ENCODE data around the gene PIEZO1.

PIEZO1 gene

DNA sequence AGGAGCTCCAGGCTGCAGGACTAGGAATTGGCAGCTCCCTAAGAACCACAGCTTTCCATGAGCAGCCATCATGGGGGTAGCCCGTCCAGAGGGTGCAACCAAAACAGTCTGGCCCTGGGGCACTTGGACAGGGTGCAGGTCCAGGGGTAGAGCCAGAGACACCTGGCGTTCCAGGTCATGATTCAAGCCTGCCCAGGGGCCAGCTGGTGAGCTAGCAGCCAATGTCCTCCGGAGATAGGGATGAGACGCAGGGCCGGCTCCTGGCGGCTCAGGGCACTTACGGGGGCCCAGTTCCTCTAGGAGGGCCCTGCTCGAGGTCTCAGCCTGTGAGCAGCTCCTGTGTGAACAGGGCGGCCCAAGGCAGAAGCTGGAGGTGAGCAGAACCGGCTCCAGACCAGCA, 22.1 kb downstream of the PIEZO1 start:
- H3K4me1 Mint-ChIP-seq: peaks cover 27% of the 10 kb centered on the region
- DNase-seq (ENCODE audit: low spot score in 2 of 2): no peak
- peaks cover 6% of the 10 kb centered on the region for H3K36me3 Mint-ChIP-seq
- H3K4me3 Mint-ChIP-seq: no peak overlapping the region
- no peaks in the 10 kb centered on the region for H3K27me3 Mint-ChIP-seq
- H3K9me3 Mint-ChIP-seq: no peaks in the 10 kb centered on the region
- ATAC-seq (ENCODE audit: low read depth): no peak
- no peak overlapping the region for H3K27ac Mint-ChIP-seq

DNA sequence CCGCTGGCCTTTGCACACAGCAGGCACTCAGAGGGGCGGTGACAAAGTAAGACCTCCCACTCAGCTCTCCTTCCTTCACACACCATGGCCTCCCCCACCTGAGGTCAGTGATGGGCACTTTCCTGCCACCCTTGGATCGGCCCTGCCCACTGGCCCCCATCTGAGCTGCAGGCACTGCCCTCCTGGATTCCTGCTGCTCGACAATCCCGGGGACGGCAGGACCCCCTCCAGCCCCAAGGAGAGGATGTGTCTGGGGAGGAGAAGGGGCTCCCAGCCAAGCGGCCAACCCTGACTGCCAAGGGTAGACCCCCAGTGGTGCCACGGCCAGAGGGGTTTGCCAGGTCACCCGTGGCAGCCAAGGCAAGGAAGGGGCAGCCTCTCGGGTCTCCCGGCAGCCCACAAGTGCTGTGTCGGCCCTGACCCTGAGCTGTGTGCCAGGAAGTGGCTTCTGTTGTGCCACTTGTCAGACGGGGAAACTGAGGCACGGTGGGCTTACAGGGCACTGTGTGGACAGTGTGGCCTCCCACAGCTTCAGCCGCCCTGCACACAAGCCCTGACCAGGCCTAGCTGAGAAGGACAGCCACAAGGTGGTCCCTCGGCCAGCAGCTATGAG, 22.7 kb downstream of the PIEZO1 start:
- ATAC-seq (ENCODE audit: low read depth): no peak
- Mint-ChIP-seq H3K9me3 (no peaks in the 10 kb centered on the region), H3K27me3 (no peaks in the 10 kb centered on the region), H3K27ac (no peak overlapping the region), H3K4me3 (no peak overlapping the region), H3K36me3 (peaks cover 6% of the 10 kb centered on the region), H3K4me1 (peaks cover 23% of the 10 kb centered on the region)
- no peak for DNase-seq (ENCODE audit: low spot score in 2 of 2)

DNA sequence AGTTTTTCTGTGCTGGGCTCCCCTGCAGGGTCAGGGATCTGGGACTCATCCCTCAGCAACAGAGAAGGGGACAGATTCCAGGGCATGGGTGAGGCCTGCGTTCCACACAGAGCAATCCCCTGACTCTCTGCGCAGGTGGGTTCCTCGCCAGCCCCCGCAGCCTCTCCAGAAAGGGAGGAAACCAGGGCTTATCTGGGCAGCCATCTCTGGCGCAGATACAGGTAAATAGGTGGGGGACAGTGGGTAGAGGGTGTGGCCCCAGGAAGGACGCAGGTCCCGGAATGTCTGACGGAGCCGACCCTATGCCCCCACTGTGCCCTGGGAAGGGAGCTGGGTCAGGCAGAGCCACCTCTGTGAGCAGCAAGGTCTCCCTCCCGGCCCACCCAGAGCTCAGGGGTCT, 23.2 kb downstream of the PIEZO1 start:
- DNase-seq (ENCODE audit: low spot score in 2 of 2) (no peak), ATAC-seq (ENCODE audit: low read depth) (no peak)
- H3K4me3 Mint-ChIP-seq: no peak overlapping the region
- peaks cover 19% of the 10 kb centered on the region for H3K4me1 Mint-ChIP-seq
- no peaks in the 10 kb centered on the region for H3K9me3 Mint-ChIP-seq
- H3K27me3 Mint-ChIP-seq: no peaks in the 10 kb centered on the region
- no peak overlapping the region for H3K27ac Mint-ChIP-seq
- H3K36me3 Mint-ChIP-seq: peaks cover 6% of the 10 kb centered on the region

DNA sequence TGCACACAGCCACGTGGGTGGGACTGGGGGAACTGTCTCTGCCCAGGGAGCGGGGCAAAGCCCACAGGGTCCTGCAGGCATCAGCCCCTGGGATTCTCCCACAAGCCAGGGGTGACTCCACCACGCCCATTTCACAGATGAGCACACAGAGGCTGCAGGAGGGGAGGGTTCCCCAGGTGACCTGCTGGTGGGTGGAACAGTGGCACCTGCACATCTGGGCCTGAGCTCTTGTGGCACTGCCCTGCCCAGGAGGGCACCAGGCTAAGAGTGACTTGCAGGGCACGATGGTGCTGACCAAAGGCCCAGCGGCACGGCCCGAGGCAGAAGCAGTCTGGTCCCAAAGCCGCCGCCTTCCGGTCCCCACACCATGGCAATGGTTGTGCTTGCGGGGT, 23.9 kb downstream of the PIEZO1 start:
- H3K9me3 Mint-ChIP-seq: no peaks in the 10 kb centered on the region
- H3K4me3 Mint-ChIP-seq: no peak overlapping the region
- no peak overlapping the region for H3K27ac Mint-ChIP-seq
- H3K27me3 Mint-ChIP-seq: no peaks in the 10 kb centered on the region
- peaks cover 6% of the 10 kb centered on the region for H3K36me3 Mint-ChIP-seq
- ATAC-seq (ENCODE audit: low read depth): no peak
- no peak for DNase-seq (ENCODE audit: low spot score in 2 of 2)
- peaks cover 18% of the 10 kb centered on the region for H3K4me1 Mint-ChIP-seq

DNA sequence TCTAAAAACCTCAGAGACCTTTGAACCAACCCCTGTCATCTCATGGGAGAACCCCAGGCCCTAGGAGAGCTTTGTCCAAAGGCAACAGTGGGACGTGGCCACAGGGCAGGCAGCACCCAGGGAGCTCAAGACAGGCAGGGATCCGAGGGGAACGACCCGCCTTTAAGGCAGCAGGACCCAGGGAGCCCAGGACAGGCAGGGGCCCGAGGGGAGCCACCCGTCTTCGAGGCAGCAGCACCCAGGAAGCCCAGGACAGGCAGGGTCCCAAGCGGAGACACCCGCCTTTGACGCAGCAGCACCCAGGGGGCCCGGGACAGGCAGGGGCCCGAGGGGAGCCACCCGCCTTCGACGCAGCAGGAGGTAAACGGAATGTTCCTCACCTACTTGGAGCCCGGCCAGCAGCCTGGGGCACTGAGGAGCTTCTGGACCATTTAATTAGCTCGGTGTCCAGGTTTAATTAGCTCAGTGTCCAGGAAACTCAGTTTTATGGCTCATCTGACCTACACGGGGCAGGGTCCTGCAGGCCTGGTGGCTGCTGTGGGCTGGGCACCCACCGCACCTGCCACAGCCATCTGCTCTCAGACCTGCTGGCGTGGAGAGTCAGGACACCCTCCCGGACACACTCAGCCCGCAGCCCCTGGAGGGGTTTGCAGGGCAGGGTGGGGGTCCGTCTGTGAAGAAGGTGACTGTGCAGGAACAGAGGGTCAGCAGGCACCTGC, 24.4 kb downstream of the PIEZO1 start:
- H3K36me3 Mint-ChIP-seq: peaks cover 6% of the 10 kb centered on the region
- no peaks in the 10 kb centered on the region for H3K9me3 Mint-ChIP-seq
- H3K27ac Mint-ChIP-seq: no peak overlapping the region
- no peaks in the 10 kb centered on the region for H3K27me3 Mint-ChIP-seq
- H3K4me3 Mint-ChIP-seq: no peak overlapping the region
- ATAC-seq (ENCODE audit: low read depth) (no peak), DNase-seq (ENCODE audit: low spot score in 2 of 2) (no peak)
- H3K4me1 Mint-ChIP-seq: peaks cover 16% of the 10 kb centered on the region

DNA sequence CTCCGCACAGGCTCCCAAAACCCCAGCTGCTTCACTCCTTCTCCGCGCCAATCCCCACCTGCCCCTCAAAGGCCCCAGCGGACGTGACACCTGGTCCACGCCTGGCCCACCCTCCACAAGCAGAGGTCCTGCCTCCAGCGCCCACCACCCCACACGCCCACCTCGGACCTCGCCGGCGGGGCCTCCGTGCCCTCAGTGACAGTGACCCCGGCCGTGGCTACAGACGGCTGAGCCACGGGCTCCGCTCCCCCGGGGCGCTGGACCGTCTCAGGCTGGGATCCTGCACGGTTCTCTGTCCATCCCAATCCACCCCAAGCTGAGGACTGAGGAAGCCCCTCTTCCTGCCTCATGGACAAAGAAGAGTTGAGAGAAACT, 25.1 kb downstream of the PIEZO1 start:
- Mint-ChIP-seq H3K4me1 (peaks cover 16% of the 10 kb centered on the region), H3K36me3 (peaks cover 6% of the 10 kb centered on the region), H3K9me3 (no peaks in the 10 kb centered on the region), H3K4me3 (no peak overlapping the region), H3K27ac (no peak overlapping the region), H3K27me3 (no peaks in the 10 kb centered on the region)
- no peak for DNase-seq (ENCODE audit: low spot score in 2 of 2)
- no peak for ATAC-seq (ENCODE audit: low read depth)

DNA sequence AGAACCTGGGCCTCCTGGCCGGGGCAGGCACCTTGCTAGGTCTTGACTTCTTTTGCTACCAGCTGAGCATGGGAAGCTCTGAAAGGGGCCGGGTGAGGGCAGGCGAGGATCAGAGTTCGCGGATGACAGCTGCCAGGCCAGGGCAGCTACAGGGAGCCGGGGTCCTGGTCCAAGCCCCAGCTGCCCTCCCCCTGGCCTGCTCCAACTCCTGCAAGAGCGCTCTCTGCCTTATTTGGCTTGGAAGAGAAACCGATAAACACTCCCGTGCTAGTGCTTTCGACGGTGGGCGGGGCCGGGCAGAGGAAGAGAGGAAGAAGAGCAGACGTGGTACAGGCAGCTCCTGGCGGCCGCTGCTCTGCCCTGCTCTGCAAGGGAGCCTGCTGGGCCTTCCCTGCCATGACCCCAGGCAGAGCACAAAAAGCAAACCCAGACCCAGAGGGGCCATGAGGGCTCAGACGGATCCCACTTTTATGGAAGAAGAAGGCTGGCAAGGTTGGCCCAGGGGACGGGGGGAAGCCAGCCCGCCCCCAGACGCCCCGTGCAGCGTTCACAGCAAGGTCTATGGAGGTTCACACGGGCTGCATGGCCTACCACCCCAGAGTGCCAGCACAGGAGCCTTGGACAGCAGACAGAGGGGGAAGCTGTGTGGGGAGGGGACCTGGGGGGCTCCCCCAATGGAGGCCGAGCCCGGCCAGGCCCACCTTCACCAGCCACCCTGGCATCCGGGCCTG, 25.6 kb downstream of the PIEZO1 start:
- peaks cover 6% of the 10 kb centered on the region for H3K36me3 Mint-ChIP-seq
- peak overlapping the region; percentile 11 for H3K4me3 Mint-ChIP-seq
- peak; percentile 55 for ATAC-seq (ENCODE audit: low read depth)
- no peak for DNase-seq (ENCODE audit: low spot score in 2 of 2)
- peaks cover 16% of the 10 kb centered on the region for H3K4me1 Mint-ChIP-seq
- H3K9me3 Mint-ChIP-seq: no peaks in the 10 kb centered on the region
- peak overlapping the region; percentile 61 for H3K27ac Mint-ChIP-seq
- H3K27me3 Mint-ChIP-seq: no peaks in the 10 kb centered on the region

DNA sequence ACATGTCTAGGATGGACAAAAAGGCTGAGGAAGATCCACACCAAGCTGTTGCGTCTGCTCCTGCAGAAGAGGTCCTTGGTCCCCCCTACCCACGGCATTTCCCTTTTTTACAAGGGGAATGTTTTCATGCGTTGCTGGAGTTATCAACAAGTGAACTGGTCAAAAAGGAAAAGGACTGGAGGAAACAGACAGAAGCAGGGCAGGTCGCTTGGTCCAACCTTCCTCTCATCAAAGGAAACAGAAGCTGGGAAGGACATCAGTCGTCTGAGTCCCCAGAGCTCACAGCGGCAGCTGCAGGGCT, 26.1 kb downstream of the PIEZO1 start:
- H3K27ac Mint-ChIP-seq: peak overlapping the region; percentile 35
- H3K4me3 Mint-ChIP-seq: no peak overlapping the region
- peaks cover 6% of the 10 kb centered on the region for H3K36me3 Mint-ChIP-seq
- DNase-seq (ENCODE audit: low spot score in 2 of 2) (no peak), ATAC-seq (ENCODE audit: low read depth) (no peak)
- H3K4me1 Mint-ChIP-seq: peaks cover 16% of the 10 kb centered on the region
- H3K27me3 Mint-ChIP-seq: no peaks in the 10 kb centered on the region
- H3K9me3 Mint-ChIP-seq: no peaks in the 10 kb centered on the region

DNA sequence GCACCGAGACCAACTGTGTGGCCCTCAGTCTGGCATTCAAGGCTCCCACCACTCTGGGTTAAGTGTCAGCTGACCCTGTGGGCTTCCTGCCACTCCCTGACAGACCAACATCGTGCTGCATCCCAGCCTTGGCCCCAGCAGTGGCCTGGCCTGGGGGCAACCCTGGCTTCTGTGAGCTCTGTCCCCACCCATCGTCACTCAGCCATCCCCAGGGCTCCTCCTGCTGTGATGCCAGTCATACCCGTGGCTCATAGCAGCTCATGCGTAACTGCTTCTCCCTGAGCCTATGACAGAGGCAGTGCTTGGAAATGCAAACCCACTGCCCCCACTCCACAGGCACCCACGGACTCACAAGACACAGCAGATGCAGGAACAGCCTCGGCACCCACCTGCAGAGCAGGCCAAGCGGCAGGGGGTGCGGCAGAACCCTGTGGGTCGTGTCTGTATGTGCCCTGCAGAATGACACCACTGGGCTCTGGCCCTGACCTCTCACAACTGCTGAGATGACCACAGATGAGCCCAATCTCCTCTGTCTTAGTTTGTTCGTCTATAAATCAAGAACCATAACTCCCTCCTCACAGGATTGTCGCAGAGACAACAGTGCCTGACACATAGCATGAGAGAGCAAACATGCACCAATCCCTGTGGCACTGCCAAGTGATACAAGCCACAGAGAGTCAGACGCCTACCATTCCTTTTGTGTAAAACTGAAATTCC, 26.6 kb downstream of the PIEZO1 start:
- H3K27ac Mint-ChIP-seq: peak overlapping the region; percentile 35
- peaks cover 14% of the 10 kb centered on the region for H3K4me1 Mint-ChIP-seq

DNA sequence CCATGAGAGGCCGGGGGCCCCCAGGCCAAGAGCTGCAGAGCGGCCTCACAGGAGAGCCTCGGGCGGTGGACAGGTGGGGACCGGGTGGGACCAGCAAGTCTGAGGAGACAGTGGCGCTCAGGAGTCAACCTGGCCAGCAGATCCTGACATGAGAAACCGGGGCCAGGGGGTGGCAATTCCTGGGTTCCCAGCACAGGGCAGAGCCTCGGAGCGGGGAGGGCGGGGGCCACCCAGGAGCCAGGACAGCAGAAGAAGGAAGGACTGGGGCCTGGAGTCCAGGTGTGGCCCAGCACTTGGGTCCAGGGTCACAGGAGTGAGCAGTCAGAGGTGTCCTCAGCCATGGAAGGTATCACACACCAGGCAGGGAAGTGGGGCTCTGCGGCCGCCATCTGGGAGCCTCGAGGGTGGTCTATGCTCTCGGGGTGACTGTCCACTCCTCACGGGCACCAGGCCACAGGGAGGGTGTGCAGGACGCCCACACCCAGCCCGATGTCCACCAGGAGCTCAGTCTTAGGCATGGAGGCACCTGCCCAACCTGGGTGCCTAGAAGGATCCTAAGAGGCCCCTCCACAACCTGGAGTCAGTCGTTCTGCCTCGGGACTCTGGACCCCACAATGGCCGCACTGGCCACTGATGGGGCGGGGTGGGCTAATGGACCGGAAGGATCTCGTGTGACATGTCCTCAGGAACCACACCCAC, 29.1 kb downstream of the PIEZO1 start:
- peaks cover 4% of the 10 kb centered on the region for H3K36me3 Mint-ChIP-seq
- no peak overlapping the region for H3K4me3 Mint-ChIP-seq
- H3K4me1 Mint-ChIP-seq: peaks cover 14% of the 10 kb centered on the region
- no peaks in the 10 kb centered on the region for H3K27me3 Mint-ChIP-seq
- DNase-seq (ENCODE audit: low spot score in 2 of 2): no peak
- ATAC-seq (ENCODE audit: low read depth): no peak
- H3K9me3 Mint-ChIP-seq: no peaks in the 10 kb centered on the region
- no peak overlapping the region for H3K27ac Mint-ChIP-seq

More for the DNA sequence above, 26.6 kb downstream of the PIEZO1 start:
- Mint-ChIP-seq H3K9me3 (no peaks in the 10 kb centered on the region), H3K27me3 (no peaks in the 10 kb centered on the region), H3K36me3 (peaks cover 4% of the 10 kb centered on the region), H3K4me3 (no peak overlapping the region)
- ATAC-seq (ENCODE audit: low read depth) (no peak), DNase-seq (ENCODE audit: low spot score in 2 of 2) (no peak)

DNA sequence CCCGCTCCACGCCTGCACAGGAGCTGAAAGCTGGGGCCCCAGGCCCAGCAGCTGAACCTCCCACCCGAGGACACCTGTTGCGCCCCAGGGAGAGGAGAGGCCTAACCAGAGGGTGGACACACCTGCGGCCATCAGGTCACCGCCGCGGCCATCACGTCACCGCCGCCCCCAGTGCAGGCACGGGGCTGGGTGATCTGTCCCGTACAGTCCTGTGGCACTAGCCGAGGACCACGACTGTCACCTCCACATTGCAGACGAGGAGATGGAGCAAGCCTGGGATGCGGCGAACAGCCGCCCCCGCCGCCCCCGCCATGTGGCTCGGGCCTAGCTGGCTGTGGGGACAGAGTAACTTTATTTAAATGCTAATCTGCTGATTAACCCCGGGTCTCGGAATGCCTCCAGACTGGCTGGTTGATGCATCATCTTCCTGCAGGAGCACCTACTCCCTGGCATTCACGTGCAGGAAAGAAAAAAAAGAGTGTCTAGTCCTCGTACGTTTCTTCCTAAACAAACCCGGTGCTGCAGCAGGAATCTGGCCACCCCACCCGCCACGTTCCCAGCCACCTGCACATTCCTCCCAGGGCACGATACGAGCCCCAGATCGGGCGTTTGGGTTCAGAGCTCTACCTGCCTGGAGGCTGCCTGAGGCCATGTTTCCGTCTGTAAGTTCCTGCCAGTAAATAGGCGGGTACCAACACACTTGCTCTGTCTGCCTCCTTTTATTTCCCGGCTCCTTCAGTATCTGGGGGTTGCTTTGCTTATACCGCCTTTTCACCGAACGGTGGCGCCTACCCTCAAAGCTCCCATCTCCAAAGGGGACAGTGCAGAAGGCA, 29.9 kb downstream of the PIEZO1 start:
- no peak overlapping the region for H3K4me3 Mint-ChIP-seq
- no peaks in the 10 kb centered on the region for H3K27me3 Mint-ChIP-seq
- H3K9me3 Mint-ChIP-seq: no peaks in the 10 kb centered on the region
- H3K27ac Mint-ChIP-seq: no peak overlapping the region
- DNase-seq (ENCODE audit: low spot score in 2 of 2): no peak
- peaks cover 14% of the 10 kb centered on the region for H3K4me1 Mint-ChIP-seq
- peaks cover 4% of the 10 kb centered on the region for H3K36me3 Mint-ChIP-seq
- ATAC-seq (ENCODE audit: low read depth): peak; percentile 42

DNA sequence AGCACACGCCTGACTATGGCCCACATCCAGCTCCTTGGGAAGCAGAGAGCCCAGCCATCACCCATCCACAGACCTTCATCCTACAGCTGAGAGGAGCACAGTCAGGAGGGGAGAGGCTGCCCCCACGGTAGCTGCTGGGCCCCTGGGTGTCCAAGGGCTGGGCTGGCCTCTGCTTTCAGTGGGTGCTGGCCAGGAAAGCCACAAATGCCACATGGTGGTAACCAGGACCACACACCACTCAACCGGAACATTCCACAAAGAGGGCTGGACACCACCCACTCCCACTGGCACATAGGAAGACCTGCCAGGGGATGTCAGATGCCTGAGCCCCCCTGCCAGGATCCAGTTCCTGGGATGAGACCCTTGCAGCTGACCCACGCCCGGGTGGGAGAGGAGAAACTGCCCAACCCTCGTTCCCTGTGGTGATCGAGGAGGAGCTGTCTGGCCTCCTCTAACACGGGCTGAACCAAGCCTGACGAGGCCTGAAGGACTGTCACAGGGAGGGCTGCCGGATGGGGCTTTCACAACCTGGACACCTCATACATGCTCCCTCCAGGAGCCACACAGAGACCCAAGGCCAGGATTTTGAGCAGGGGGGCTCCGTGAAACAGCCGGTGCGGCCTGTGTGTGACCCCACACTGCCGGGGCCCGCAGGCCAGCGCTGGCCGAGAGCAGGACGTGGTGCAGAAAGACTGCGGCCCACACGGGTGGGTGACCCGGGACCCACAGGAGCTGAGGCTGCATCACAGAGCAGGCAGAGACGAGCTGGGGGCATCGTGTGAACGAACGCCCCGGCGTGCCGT, 30.7 kb downstream of the PIEZO1 start:
- no peak for ATAC-seq (ENCODE audit: low read depth)
- H3K4me3 Mint-ChIP-seq: no peak overlapping the region
- no peak for DNase-seq (ENCODE audit: low spot score in 2 of 2)
- no peaks in the 10 kb centered on the region for H3K27me3 Mint-ChIP-seq
- peaks cover 11% of the 10 kb centered on the region for H3K4me1 Mint-ChIP-seq
- peaks cover 4% of the 10 kb centered on the region for H3K36me3 Mint-ChIP-seq
- H3K27ac Mint-ChIP-seq: no peak overlapping the region
- no peaks in the 10 kb centered on the region for H3K9me3 Mint-ChIP-seq

Data from memory B cell (primary cell).